ENCODE results near the gene DEFB126. TPM values are rescaled to one million over a fixed set of nuclear protein-coding genes. Genes with fewer than 3 reads are reported as not detected.
"Not testable (repeated sequence)": the region's sequence is repeated elsewhere in the genome, so short reads cannot be mapped to it uniquely, and the experiment has no call there.

DEFB126 gene
- total RNA-seq, result not detected
- long read RNA-seq, result 0 reads

- ATAC-seq (no peak), DNase-seq (ENCODE audit: missing footprints) (no peak)
- intact Hi-C loops (cut with DNase I), result no loop called here
These were observed at the start of gene DEFB126 for GRCh38 chr20:142290-142689. TSS of gene DEFB126 (plus strand) at chr20:142590. CDS start at chr20:142629, 39 bp downstream.

- DNase-seq (ENCODE audit: missing footprints), result no peak
- intact Hi-C loops (cut with DNase I), result no loop called here
- ATAC-seq, result no peak
These were observed 48.7 kb upstream of the DEFB126 start for GRCh38 chr20:93641-94040.

- no peak for ATAC-seq
- no peak for DNase-seq (ENCODE audit: missing footprints)
- intact Hi-C loops (cut with DNase I), result no loop called here
These were observed 47.2 kb upstream of the DEFB126 start for GRCh38 chr20:95215-95614.

GRCh38 chr20:97691-98090 lies 44.7 kb upstream of the DEFB126 start:
- DNase-seq (ENCODE audit: missing footprints); ATAC-seq; intact Hi-C loops (cut with DNase I): not testable (repeated sequence)

- no peak for DNase-seq (ENCODE audit: missing footprints)
- intact Hi-C loops (cut with DNase I), result no loop called here
- ATAC-seq, result no peak
These were observed 40.4 kb upstream of the DEFB126 start for GRCh38 chr20:101975-102374.

- no peak for ATAC-seq
- intact Hi-C loops (cut with DNase I), result no loop called here
- DNase-seq (ENCODE audit: missing footprints), result no peak
These were observed 38.9 kb upstream of the DEFB126 start for GRCh38 chr20:103456-103855.

- ATAC-seq (no peak), DNase-seq (ENCODE audit: missing footprints) (no peak)
- intact Hi-C loops (cut with DNase I), result no loop called here
These were observed 30.0 kb upstream of the DEFB126 start for GRCh38 chr20:112396-112795.

GRCh38 chr20:117518-117917 lies 24.9 kb upstream of the DEFB126 start:
- intact Hi-C loops (cut with DNase I), result no loop called here
- ATAC-seq (no peak), DNase-seq (ENCODE audit: missing footprints) (no peak)

- intact Hi-C loops (cut with DNase I); ATAC-seq; DNase-seq (ENCODE audit: missing footprints): not testable (repeated sequence)
These were observed 12.5 kb upstream of the DEFB126 start for GRCh38 chr20:129786-130323.

GRCh38 chr20:137668-138490 lies 4.5 kb upstream of the DEFB126 start:
- intact Hi-C loops (cut with DNase I), result no loop called here
- DNase-seq (ENCODE audit: missing footprints) (no peak), ATAC-seq (no peak)

GRCh38 chr20:145877-146276 lies 3.5 kb downstream of the DEFB126 start:
- DNase-seq (ENCODE audit: missing footprints) (no peak), ATAC-seq (no peak)
- intact Hi-C loops (cut with DNase I), result no loop called here

GRCh38 chr20:152131-152530 lies 9.7 kb downstream of the DEFB126 start:
- no peak for ATAC-seq
- intact Hi-C loops (cut with DNase I), result no loop called here
- DNase-seq (ENCODE audit: missing footprints), result no peak

- intact Hi-C loops (cut with DNase I), result no loop called here
- no peak for ATAC-seq
These were observed 14.8 kb downstream of the DEFB126 start, which contains the start of gene DEFB127 for GRCh38 chr20:157154-157553. TSS of gene DEFB127 (plus strand) at chr20:157454. CDS start at chr20:157545, 91 bp downstream.

GRCh38 chr20:164618-165017 lies 22.2 kb downstream of the DEFB126 start:
- intact Hi-C loops (cut with DNase I), result no loop called here
- ATAC-seq, result no peak
- DNase-seq (ENCODE audit: missing footprints), result no peak

More at GRCh38 chr20:157154-157553, 14.8 kb downstream of the DEFB126 start, which contains the start of gene DEFB127:
- no peak for DNase-seq (ENCODE audit: missing footprints)

- intact Hi-C loops (cut with DNase I), result no loop called here
- DNase-seq (ENCODE audit: missing footprints) (no peak), ATAC-seq (no peak)
These were observed 26.5 kb downstream of the DEFB126 start for GRCh38 chr20:168876-169275.

GRCh38 chr20:184288-184687 lies 41.9 kb downstream of the DEFB126 start:
- intact Hi-C loops (cut with DNase I), result no loop called here
- ATAC-seq (no peak), DNase-seq (ENCODE audit: missing footprints) (no peak)

- intact Hi-C loops (cut with DNase I), result no loop called here
- DNase-seq (ENCODE audit: missing footprints), result no peak
- ATAC-seq, result no peak
These were observed 45.3 kb downstream of the DEFB126 start for GRCh38 chr20:187733-188132.

- no peak for DNase-seq (ENCODE audit: missing footprints)
- intact Hi-C loops (cut with DNase I), result no loop called here
- no peak for ATAC-seq
These were observed 47.2 kb downstream of the DEFB126 start, which contains the start of gene DEFB128 for GRCh38 chr20:189611-190010. TSS of gene DEFB128 (minus strand) at chr20:189711. CDS start at chr20:189623, 88 bp downstream.
